GM23338 (cell line): Measurements from ENCODE around the gene DOP1A. TPM values are rescaled to one million over a fixed set of nuclear protein-coding genes. Genes with fewer than 3 reads are reported as not detected.

Experiments
- ATAC-seq: fragments of 200-7000 bp; cut with Tn5 transposase; 3 replicates; pipeline ENCODE4 v1.9.1; 2020
- DNase-seq: peaks from one replicate; pipeline ENCODE4 v3.0.0-alpha.2; 2015; ENCODE audit warnings: low spot score
- H2AFZ ChIP-seq: fragments of 200-600 bp; sonication (generic); 2 replicates; pipeline ENCODE4 v1.8.0; 2016; ENCODE audit warnings: antibody characterized with exemption, mild to moderate bottlenecking, moderate library complexity
- H3F3A ChIP-seq: fragments of 200-600 bp; sonication (generic); replicated peaks from 2 replicates; pipeline ENCODE4 v1.8.0; 2017; ENCODE audit warnings: antibody characterized with exemption, mixed run types, low read depth
- H3K27ac ChIP-seq: fragments of 200-600 bp; sonication (generic); 2 replicates; pipeline ENCODE4 v1.6.1; 2016; ENCODE audit warnings: low read depth
- H3K27me3 ChIP-seq: fragments of 200-600 bp; sonication (generic); 2 replicates; pipeline ENCODE4 v1.8.0; 2016; ENCODE audit warnings: mild to moderate bottlenecking, mixed run types, moderate library complexity; ENCODE audit not compliant: insufficient read depth
- H3K36me3 ChIP-seq: fragments of 200-600 bp; sonication (generic); 2 replicates; pipeline ENCODE4 v1.8.0; 2016; ENCODE audit warnings: mild to moderate bottlenecking; ENCODE audit not compliant: insufficient read depth
- H3K4me1 ChIP-seq: fragments of 200-600 bp; sonication (generic); 2 replicates; pipeline ENCODE4 v1.8.0; 2016; ENCODE audit warnings: mild to moderate bottlenecking, moderate library complexity; ENCODE audit not compliant: insufficient read depth
- H3K4me2 ChIP-seq: fragments of 200-600 bp; sonication (generic); 2 replicates; pipeline ENCODE4 v1.7.1; 2017; ENCODE audit warnings: mixed run types
- H3K4me3 ChIP-seq: fragments of 200-600 bp; sonication (generic); 2 replicates; pipeline ENCODE4 v1.6.1; 2016; ENCODE audit warnings: mixed run types
- H3K79me2 ChIP-seq: fragments of 200-600 bp; sonication (generic); replicated peaks from 2 replicates; pipeline ENCODE4 v1.8.0; 2017; ENCODE audit warnings: mild to moderate bottlenecking; ENCODE audit not compliant: insufficient read depth
- H3K9me2 ChIP-seq: fragments of 200-600 bp; sonication (generic); 2 replicates; pipeline ENCODE4 v1.8.0; 2017; ENCODE audit not compliant: insufficient read depth
- H4K20me1 ChIP-seq: fragments of 200-600 bp; sonication (generic); replicated peaks from 2 replicates; pipeline ENCODE4 v1.8.0; 2017; ENCODE audit warnings: mild to moderate bottlenecking; ENCODE audit not compliant: insufficient read depth
- H3K27ac Mint-ChIP-seq: 2 replicates; pipeline ENCODE4 v1.8.0; 2020; ENCODE audit warnings: inconsistent platforms, mild to moderate bottlenecking, moderate library complexity, mixed read lengths
- H3K27me3 Mint-ChIP-seq: 3 replicates; pipeline ENCODE4 v1.8.0; 2022; ENCODE audit warnings: low read depth, mild to moderate bottlenecking, moderate library complexity, mixed read lengths, inconsistent platforms; ENCODE audit not compliant: insufficient read depth, poor library complexity
- H3K36me3 Mint-ChIP-seq: 3 replicates; pipeline ENCODE4 v1.8.0; 2021; ENCODE audit warnings: low read depth, mild to moderate bottlenecking, inconsistent platforms, moderate library complexity, mixed read lengths
- H3K4me1 Mint-ChIP-seq: 3 replicates; pipeline ENCODE4 v1.8.0; 2020; ENCODE audit warnings: mild to moderate bottlenecking, inconsistent platforms, mixed read lengths
- H3K4me3 Mint-ChIP-seq: 3 replicates; pipeline ENCODE4 v1.8.0; 2021; ENCODE audit warnings: moderate library complexity, mild to moderate bottlenecking, inconsistent platforms, mixed read lengths
- H3K9me3 Mint-ChIP-seq: 3 replicates; pipeline ENCODE4 v1.8.0; 2020; ENCODE audit warnings: moderate library complexity, mild to moderate bottlenecking, inconsistent platforms, mixed read lengths
- CREB1 ChIP-seq: fragments of 250-450 bp; sonication (Bioruptor Pico); IDR thresholded peaks from 2 replicates; pipeline ENCODE4 v1.5.0; 2020; ENCODE audit warnings: low read depth, mild to moderate bottlenecking, moderate library complexity
- EZH2 ChIP-seq: fragments of 200-600 bp; sonication (generic); IDR thresholded peaks from one replicate; pipeline ENCODE4 v1.8.0; 2017; ENCODE audit warnings: antibody characterized with exemption, mild to moderate bottlenecking, low read depth; ENCODE audit not compliant: unreplicated experiment
- EZH2phosphoT487 ChIP-seq: fragments of 200-600 bp; sonication (generic); IDR thresholded peaks from one replicate; pipeline ENCODE4 v1.8.1; 2018; ENCODE audit warnings: antibody characterized with exemption; ENCODE audit not compliant: unreplicated experiment
- JUNB ChIP-seq: IDR thresholded peaks from one replicate; pipeline ENCODE4 v1.6.1; 2016; ENCODE audit warnings: antibody characterized with exemption; ENCODE audit not compliant: unreplicated experiment
- NANOG ChIP-seq: IDR thresholded peaks from 2 replicates; pipeline ENCODE4 v1.6.1; 2016; ENCODE audit warnings: antibody characterized with exemption, borderline replicate concordance
- POLR2AphosphoS5 ChIP-seq: IDR thresholded peaks from 2 replicates; pipeline ENCODE4 v1.6.1; 2016; ENCODE audit warnings: antibody characterized with exemption, low read depth
- REST ChIP-seq: IDR thresholded peaks from one replicate; pipeline ENCODE4 v1.6.1; 2018; ENCODE audit warnings: antibody characterized with exemption; ENCODE audit not compliant: unreplicated experiment
- STAT1 ChIP-seq: IDR thresholded peaks from one replicate; pipeline ENCODE4 v1.6.1; 2016; ENCODE audit warnings: antibody characterized with exemption; ENCODE audit not compliant: unreplicated experiment
- ZNF114 ChIP-seq: fragments of 250-450 bp; sonication (Bioruptor Pico); IDR thresholded peaks from 2 replicates; pipeline ENCODE4 v1.5.0; 2020; ENCODE audit warnings: mild to moderate bottlenecking, moderate library complexity
- ZNF331 ChIP-seq: fragments of 250-450 bp; sonication (Bioruptor Pico); IDR thresholded peaks from 2 replicates; pipeline ENCODE4 v1.5.0; 2020; ENCODE audit warnings: low read depth, mild to moderate bottlenecking, moderate library complexity
- ZNF462 ChIP-seq: fragments of 250-450 bp; sonication (Bioruptor Pico); IDR thresholded peaks from 2 replicates; pipeline ENCODE4 v1.5.0; 2020; ENCODE audit warnings: mild to moderate bottlenecking, moderate library complexity
- polyA plus RNA-seq: library from polyadenylated mRNA; unstranded; fragments of >200 nt; fragmentation: Nextera tagmentation; extraction: Ambion mirVana; gene quantifications from 2 replicates; pipeline ENCODE4 v1.2.1, GENCODE V29; 2016
- total RNA-seq: library from RNA; depleted of rRNA; stranded (reverse); fragments of >200 nt; shearing (Covaris generic); gene quantifications from 2 replicates; pipeline ENCODE4 v1.2.3, GENCODE V29; 2014
- TF ChIP-seq, protein P1 (sequence below), 2 experiments: fragments of 200-600 bp in 1 of 2; sonication (generic) in 1 of 2; conservative IDR thresholded peaks; 2 replicates each; pipeline versions ENCODE4 v1.5.1 to v1.6.1; 2016 to 2017; ENCODE audit warnings: antibody characterized with exemption in 2 of 2, low read depth in 2 of 2, mild to moderate bottlenecking in 2 of 2, moderate library complexity in 1 of 2
- TF ChIP-seq, protein P2 (sequence below): IDR thresholded peaks from 2 replicates; pipeline ENCODE4 v1.6.1; 2016; ENCODE audit warnings: antibody characterized with exemption

The DOP1A gene
- total and polyA plus RNA-seq, 2 experiments from 2014 or later = 3.9 to 18.6 TPM

GRCh38 chr6:83126807-83127206, 59.3 kb downstream of the DOP1A start:
- no peaks in the 10 kb centered on the region for H3K9me3 Mint-ChIP-seq
- Histone ChIP-seq H3F3A (no peaks in the 10 kb centered on the region), H3K36me3 (peaks cover 29% of the 10 kb centered on the region), H3K27me3 (no peaks in the 10 kb centered on the region), H3K4me2 (0 out of 2 replicates have a peak overlapping the region, but pooled peaks have one; percentile 9), H4K20me1 (no peaks in the 10 kb centered on the region), H3K4me3 (no peak overlapping the region), H3K4me1 (peaks cover 24% of the 10 kb centered on the region), H3K27ac (peak overlapping the region; percentile 77; the same call in 1 of the 2 replicates), H2AFZ (no peak overlapping the region), H3K9me2 (no peaks in the 10 kb centered on the region), H3K79me2 (no peaks in the 10 kb centered on the region)
- no peaks in the 10 kb centered on the region for H3K27me3 Mint-ChIP-seq
- H3K27ac Mint-ChIP-seq = peak overlapping the region; percentile 85
- DNase-seq (peak; percentile 6), ATAC-seq (no peak; the same call in 2 of the 3 replicates)
- peaks cover 16% of the 10 kb centered on the region for H3K4me1 Mint-ChIP-seq
- H3K36me3 Mint-ChIP-seq = peaks cover 32% of the 10 kb centered on the region
- H3K4me3 Mint-ChIP-seq = no peak overlapping the region
- TF ChIP-seq, protein P1, sequence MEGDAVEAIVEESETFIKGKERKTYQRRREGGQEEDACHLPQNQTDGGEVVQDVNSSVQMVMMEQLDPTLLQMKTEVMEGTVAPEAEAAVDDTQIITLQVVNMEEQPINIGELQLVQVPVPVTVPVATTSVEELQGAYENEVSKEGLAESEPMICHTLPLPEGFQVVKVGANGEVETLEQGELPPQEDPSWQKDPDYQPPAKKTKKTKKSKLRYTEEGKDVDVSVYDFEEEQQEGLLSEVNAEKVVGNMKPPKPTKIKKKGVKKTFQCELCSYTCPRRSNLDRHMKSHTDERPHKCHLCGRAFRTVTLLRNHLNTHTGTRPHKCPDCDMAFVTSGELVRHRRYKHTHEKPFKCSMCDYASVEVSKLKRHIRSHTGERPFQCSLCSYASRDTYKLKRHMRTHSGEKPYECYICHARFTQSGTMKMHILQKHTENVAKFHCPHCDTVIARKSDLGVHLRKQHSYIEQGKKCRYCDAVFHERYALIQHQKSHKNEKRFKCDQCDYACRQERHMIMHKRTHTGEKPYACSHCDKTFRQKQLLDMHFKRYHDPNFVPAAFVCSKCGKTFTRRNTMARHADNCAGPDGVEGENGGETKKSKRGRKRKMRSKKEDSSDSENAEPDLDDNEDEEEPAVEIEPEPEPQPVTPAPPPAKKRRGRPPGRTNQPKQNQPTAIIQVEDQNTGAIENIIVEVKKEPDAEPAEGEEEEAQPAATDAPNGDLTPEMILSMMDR (conservative IDR thresholded peaks at IDR 0.05; ENCODE audit: low read depth in 2 of 2) = no peak
- TF ChIP-seq ZNF331 (CRISPR knock-in tag) (no peak), NANOG (no peak), STAT1 (no peak), REST (no peak), POLR2AphosphoS5 (no peak), ZNF114 (CRISPR knock-in tag) (no peak), EZH2phosphoT487 (no peak), ZNF462 (CRISPR knock-in tag) (no peak), JUNB (no peak), CREB1 (CRISPR knock-in tag) (no peak), EZH2 (no peak)
- TF ChIP-seq, protein P2, sequence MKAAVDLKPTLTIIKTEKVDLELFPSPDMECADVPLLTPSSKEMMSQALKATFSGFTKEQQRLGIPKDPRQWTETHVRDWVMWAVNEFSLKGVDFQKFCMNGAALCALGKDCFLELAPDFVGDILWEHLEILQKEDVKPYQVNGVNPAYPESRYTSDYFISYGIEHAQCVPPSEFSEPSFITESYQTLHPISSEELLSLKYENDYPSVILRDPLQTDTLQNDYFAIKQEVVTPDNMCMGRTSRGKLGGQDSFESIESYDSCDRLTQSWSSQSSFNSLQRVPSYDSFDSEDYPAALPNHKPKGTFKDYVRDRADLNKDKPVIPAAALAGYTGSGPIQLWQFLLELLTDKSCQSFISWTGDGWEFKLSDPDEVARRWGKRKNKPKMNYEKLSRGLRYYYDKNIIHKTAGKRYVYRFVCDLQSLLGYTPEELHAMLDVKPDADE = no peak
